Non-pigmented ciliary epithelial cell (primary cell): ENCODE data around the gene ARMC9.

Experiments used
- DNase-seq: peaks from one replicate; pipeline ENCODE4 v3.0.0-alpha.2; 2010; ENCODE audit warnings: low read depth

Gene ARMC9

DNA sequence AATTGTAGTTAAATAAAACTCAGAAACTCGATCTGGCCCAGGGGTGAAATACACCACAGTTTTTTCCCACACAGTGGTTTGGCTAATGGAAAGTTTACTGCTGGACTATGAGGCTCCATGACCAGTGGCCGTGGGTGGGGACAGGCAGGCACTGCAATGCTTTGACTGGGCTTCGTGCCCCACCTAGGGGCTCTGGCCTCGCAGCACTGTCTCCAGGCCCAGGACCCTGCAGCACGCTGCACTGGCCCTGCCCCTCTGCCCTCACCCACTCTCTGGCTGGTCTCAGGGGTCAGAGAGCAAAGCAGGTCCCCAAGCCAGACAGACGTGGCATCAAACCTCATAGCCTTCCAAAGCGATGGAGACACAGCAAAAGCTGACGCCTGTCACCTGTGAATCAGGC is 183.7 kb downstream of the ARMC9 start:
- no peak for DNase-seq

DNA sequence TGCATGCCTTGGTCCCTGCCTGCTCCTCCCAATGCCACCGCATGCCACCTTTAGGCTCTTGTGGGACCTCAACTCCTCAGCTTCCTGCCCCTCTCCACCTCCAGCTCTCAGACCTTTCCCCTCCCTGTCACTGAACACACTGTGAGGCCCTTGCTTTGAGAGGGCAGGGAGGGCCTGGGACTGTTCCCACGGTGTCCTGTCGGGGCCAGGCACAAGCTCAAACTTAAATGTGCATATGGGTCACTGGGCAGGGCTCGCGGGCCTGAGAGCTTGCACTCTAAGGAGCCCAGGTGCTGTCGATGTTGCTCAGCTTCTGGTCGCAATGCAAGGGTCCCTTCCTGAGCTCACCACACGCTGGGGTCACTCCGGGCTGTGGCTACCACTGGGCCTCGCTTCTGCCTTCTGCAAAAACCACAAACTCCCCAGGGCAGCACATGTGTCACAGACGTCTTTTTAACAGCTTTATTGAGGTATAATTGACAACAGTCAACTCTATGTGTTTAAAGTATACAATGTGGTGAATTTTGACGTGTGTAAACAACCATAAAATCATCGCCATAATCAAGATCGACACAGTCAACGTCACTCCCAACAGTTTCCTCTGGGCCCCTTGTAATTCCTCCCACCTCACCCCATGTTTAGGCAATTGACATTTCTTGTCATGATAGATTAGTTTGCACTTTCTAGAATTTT is 185.1 kb downstream of the ARMC9 start:
- no peak for DNase-seq

DNA sequence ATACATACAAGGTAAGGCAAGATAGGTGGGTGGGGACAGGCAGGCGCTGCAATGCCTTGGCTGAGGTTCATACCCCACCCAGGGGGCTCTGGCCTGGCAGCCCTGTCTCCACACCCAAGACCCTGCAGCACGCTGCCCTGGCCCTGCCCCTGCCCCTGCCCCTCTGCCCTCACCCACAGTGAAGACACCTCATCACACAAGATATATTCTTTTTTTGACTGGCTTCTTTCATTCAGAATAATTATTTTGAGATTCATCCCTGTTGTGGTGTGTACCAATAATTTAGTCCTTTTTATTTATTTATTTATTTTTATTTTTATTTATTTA is 185.6 kb downstream of the ARMC9 start:
- no peak for DNase-seq

DNA sequence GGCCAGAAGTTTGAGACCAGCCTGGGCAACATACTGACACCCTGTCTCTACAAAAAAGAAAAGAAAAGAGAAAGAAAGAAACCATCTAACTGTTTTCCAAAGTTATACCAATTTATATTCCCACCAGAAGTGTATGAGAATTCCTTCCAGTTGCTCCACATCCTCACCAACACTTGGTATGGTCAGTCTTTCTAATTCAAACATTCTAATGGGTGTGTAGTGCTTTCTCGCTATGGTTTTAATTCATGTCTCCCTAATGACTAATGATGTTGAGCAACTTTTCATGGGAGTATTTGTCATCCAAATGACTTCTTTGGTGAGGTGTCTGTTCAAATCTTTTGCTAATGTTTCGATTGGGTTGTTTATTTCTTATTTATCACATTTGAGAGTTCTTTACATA is 186.5 kb downstream of the ARMC9 start:
- no peak for DNase-seq

- no peak for DNase-seq
These were observed 187.0 kb downstream of the ARMC9 start for GRCh38 chr2:231385429-231385828.

DNA sequence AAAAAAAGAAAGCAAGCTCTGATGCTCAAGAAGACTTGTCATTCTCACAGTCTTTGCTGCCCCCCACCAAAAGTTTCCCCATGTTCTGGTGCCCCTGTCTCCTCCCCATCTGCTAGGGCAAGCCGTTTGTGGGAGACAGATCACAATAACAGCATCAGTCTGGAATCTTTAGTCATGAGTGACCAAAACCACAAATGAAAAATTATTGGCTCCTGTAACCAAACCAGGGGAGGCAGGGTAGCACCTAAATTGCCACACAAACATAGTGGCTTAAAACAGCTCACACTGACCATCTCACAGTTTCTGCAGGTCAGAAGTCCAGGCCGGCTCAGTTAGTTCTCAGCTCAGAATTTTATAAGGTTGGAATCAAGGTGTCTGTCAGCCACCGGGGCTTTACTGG is 188.0 kb downstream of the ARMC9 start:
- DNase-seq = peak; percentile 54

GRCh38 chr2:231387904-231388724 is 189.7 kb downstream of the ARMC9 start:
- DNase-seq = no peak

- DNase-seq = no peak
These were observed 190.4 kb downstream of the ARMC9 start for GRCh38 chr2:231388725-231389346.

GRCh38 chr2:231390667-231391066 is 192.2 kb downstream of the ARMC9 start:
- no peak for DNase-seq

DNA sequence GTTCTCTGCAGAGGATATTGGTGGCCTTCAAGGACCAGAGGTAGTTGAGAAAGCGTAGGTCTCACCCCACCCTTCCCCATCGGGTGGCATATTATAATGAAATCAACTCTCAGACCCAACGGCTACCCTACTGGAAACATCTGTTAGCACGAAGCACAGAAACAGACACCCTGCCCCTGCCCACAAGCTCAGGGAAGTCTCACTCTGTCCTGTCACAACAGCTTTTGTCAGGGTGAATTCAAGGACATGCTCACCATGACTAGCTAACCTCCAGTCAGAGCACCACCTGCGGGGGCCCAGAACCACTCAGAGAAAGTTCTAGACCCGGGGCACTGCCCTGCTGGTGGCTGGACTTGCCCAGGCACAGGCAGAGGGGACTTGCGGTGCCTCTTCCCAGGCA is 193.6 kb downstream of the ARMC9 start:
- DNase-seq = no peak

- no peak for DNase-seq
These were observed 194.2 kb downstream of the ARMC9 start for GRCh38 chr2:231392431-231393148.

DNA sequence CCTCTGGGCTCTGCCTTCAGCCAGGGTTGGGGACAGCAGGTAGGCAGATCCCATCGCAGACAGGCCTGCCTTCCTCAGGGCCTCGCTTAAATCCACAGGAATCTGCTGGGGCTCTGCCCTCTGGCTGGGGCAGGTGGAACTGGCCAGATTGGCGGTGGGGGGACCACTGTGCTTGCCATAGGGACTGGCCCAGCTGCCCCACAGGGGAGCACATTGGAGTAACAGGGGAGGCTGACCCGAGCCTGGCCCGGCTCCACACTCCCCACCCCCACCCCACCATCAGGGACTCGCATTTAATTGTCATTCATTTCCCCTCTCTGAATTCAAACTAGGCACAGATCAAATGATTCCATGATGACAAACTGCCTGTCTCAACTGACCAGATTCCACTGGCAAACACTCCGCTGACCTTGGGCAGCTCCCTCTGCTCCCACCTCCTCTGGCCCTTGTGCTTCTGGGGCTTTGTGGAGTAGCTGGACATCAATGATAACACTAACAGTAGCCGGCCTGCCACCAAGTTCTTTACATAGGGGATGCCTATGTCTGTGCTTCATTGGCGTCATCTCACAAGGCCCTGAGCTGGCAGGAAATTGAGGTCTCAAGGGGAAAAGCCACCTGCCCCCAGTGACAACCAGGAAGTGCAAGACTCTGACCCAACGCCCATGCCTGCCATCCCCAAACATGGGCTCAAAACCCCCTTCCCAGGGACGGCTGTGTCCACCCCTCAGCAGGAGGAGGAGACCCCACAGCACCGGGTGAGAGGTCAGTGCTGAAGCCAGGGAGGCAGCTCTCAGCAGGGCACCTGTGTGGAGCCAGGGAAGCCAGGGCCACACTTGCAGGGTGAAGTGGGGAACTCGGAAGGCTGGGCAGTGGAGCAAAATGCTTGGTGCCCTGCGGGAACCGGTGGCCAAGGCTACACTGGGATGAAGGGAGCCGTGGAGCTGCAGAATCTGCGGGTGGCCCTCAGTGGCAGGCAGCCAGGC is 195.0 kb downstream of the ARMC9 start:
- DNase-seq = no peak

- no peak for DNase-seq
These were observed 196.0 kb downstream of the ARMC9 start for GRCh38 chr2:231394211-231395141.

GRCh38 chr2:231395188-231396057 is 197.0 kb downstream of the ARMC9 start, which contains the start of gene B3GNT7:
Gene B3GNT7, plus strand, starts transcription at chr2:231395710. Its CDS starts 94 bp downstream, at chr2:231395804.
- DNase-seq = no peak

GRCh38 chr2:231396058-231396821 is 197.8 kb downstream of the ARMC9 start:
- no peak for DNase-seq

GRCh38 chr2:231397011-231397927 is 198.8 kb downstream of the ARMC9 start:
- DNase-seq = no peak

DNA sequence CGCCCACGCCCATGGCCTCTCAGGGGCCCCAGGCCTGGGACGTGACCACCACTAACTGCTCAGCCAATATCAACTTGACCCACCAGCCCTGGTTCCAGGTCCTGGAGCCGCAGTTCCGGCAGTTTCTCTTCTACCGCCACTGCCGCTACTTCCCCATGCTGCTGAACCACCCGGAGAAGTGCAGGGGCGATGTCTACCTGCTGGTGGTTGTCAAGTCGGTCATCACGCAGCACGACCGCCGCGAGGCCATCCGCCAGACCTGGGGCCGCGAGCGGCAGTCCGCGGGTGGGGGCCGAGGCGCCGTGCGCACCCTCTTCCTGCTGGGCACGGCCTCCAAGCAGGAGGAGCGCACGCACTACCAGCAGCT is 199.5 kb downstream of the ARMC9 start:
- no peak for DNase-seq
